Amniotic stem cell (primary cell): Measurements from ENCODE around the gene DDN.
A peak's percentile ranks its signal among the peaks of the same experiment; 100 is the strongest.

ENCODE experiments used
- DNase-seq: peaks from one replicate; lab custom pipeline; 2025; lab: John Stamatoyannopoulos, UW

Gene DDN

GRCh38 chr12:48966177-48966895 lies 32.8 kb downstream of the DDN start:
- no peak for DNase-seq

- DNase-seq = no peak
Observed at GRCh38 chr12:48965298-48965838, 33.8 kb downstream of the DDN start.

GRCh38 chr12:48961801-48962200 lies 37.4 kb downstream of the DDN start:
- DNase-seq = no peak

- no peak for DNase-seq
Observed at GRCh38 chr12:48961331-48961730, 37.8 kb downstream of the DDN start.

- no peak for DNase-seq
Observed at GRCh38 chr12:48960834-48961233, 38.3 kb downstream of the DDN start.

- DNase-seq = no peak
Observed at GRCh38 chr12:48958049-48958388, 41.2 kb downstream of the DDN start.

GRCh38 chr12:48957141-48958048 lies 41.8 kb downstream of the DDN start, which contains the start of gene ARF3:
ARF3 (minus strand) TSS chr12:48957487; CDS start chr12:48941095, 16,392 bp downstream.
- peak; percentile 87 for DNase-seq

GRCh38 chr12:48956279-48957140 lies 42.7 kb downstream of the DDN start:
- peak; percentile 91 for DNase-seq

GRCh38 chr12:48954841-48955501 lies 44.2 kb downstream of the DDN start:
- no peak for DNase-seq

GRCh38 chr12:48954061-48954460 lies 45.1 kb downstream of the DDN start:
- no peak for DNase-seq

- no peak for DNase-seq
Observed at GRCh38 chr12:48952691-48953090, 46.5 kb downstream of the DDN start.

GRCh38 chr12:48947727-48948126 lies 51.4 kb downstream of the DDN start:
- no peak for DNase-seq

- DNase-seq = no peak
Observed at GRCh38 chr12:48946943-48947342, 52.2 kb downstream of the DDN start.

- no peak for DNase-seq
Observed at GRCh38 chr12:48946205-48946604, 53.0 kb downstream of the DDN start.
